Measurements from ENCODE around the gene MED12L. TPM values are rescaled to one million over a fixed set of nuclear protein-coding genes. Genes with fewer than 3 reads are reported as not detected.

The MED12L gene
- total RNA-seq, 4 donors from 2014 or later = 0.15 to 0.37 (median 0.22) TPM

GRCh38 chr3:151476344-151477018 is 391.0 kb downstream of the MED12L start:
- WGBS, 2 donors = 81 to 82% methylated on average over 7 of the region's 7 CpGs
- no peak for DNase-seq (ENCODE audit: low spot score in 2 of 2)
- no peak for TF ChIP-seq CTCF (IDR thresholded peaks at IDR 0.05)
- TF ChIP-seq POLR2A (IDR thresholded peaks at IDR 0.05) = no peak
- no peak overlapping the region for H3K4me3 ChIP-seq (ENCODE audit: low read depth, poor library complexity, severe bottlenecking)
- intact Hi-C loops (cut with DNase I; ENCODE audit: low total_unique reads) = no loop called here

- WGBS, 2 donors = 81 to 89% methylated on average over 2 of the region's 2 CpGs
- no peak overlapping the region for H3K4me3 ChIP-seq (ENCODE audit: low read depth, poor library complexity, severe bottlenecking)
- no peak for DNase-seq (ENCODE audit: low spot score in 2 of 2)
- TF ChIP-seq CTCF (IDR thresholded peaks at IDR 0.05) (no peak), POLR2A (IDR thresholded peaks at IDR 0.05) (no peak)
- intact Hi-C loops (cut with DNase I; ENCODE audit: low total_unique reads) = no loop called here
These were observed 392.3 kb downstream of the MED12L start for GRCh38 chr3:151477591-151478334.

- intact Hi-C loops (cut with DNase I; ENCODE audit: low total_unique reads) = no loop called here
- 43 to 57% methylated on average over 1 of the region's 1 CpG for WGBS, 2 donors
- TF ChIP-seq CTCF (IDR thresholded peaks at IDR 0.05) (no peak), POLR2A (IDR thresholded peaks at IDR 0.05) (no peak)
- no peak for DNase-seq (ENCODE audit: low spot score in 2 of 2)
- no peak overlapping the region for H3K4me3 ChIP-seq (ENCODE audit: low read depth, poor library complexity, severe bottlenecking)
These were observed 392.9 kb downstream of the MED12L start for GRCh38 chr3:151478335-151478697.

GRCh38 chr3:151479452-151479851 is 394.0 kb downstream of the MED12L start:
- intact Hi-C loops (cut with DNase I; ENCODE audit: low total_unique reads) = no loop called here
- H3K4me3 ChIP-seq (ENCODE audit: low read depth, poor library complexity, severe bottlenecking) = no peak overlapping the region
- no peak for DNase-seq (ENCODE audit: low spot score in 2 of 2)
- no peak for TF ChIP-seq POLR2A (IDR thresholded peaks at IDR 0.05)
- no peak for TF ChIP-seq CTCF (IDR thresholded peaks at IDR 0.05)
- WGBS, 2 donors = 24 to 31% methylated on average over 1 of the region's 1 CpG

GRCh38 chr3:151480492-151480891 is 395.0 kb downstream of the MED12L start:
- no peak for DNase-seq (ENCODE audit: low spot score in 2 of 2)
- no peak overlapping the region for H3K4me3 ChIP-seq (ENCODE audit: low read depth, poor library complexity, severe bottlenecking)
- intact Hi-C loops (cut with DNase I; ENCODE audit: low total_unique reads) = no loop called here
- 87 to 94% methylated on average over 2 of the region's 2 CpGs for WGBS, 2 donors
- no peak for TF ChIP-seq POLR2A (IDR thresholded peaks at IDR 0.05)
- TF ChIP-seq CTCF (IDR thresholded peaks at IDR 0.05) = no peak

Measured in lower leg skin (tissue), 4 donors.